Stimulated activated CD8-positive, alpha-beta memory T cell treated with anti-CD3 and anti-CD28 coated beads, Interleukin-12 subunit alpha, Interleukin-12 subunit beta, amount 100 ng/mL, for 1 hour (primary cell): ENCODE data around the gene CHKA.
"Not testable (repeated sequence)": the region's sequence is repeated elsewhere in the genome, so short reads cannot be mapped to it uniquely, and the experiment has no call there.

Experiments used
- DNase-seq: peaks from one replicate; pipeline ENCODE4 v3.0.0-alpha.2; 2020; ENCODE audit warnings: low read depth

CHKA gene

GRCh38 chr11:68115285-68115684 lies 5.9 kb downstream of the CHKA start:
- DNase-seq, result no peak

- no peak for DNase-seq
These were observed 7.2 kb downstream of the CHKA start for GRCh38 chr11:68113986-68114385.

- DNase-seq, result no peak
These were observed 13.5 kb downstream of the CHKA start for GRCh38 chr11:68107689-68108088.

GRCh38 chr11:68106165-68106940 lies 14.8 kb downstream of the CHKA start:
- no peak for DNase-seq

GRCh38 chr11:68099474-68100405 lies 21.4 kb downstream of the CHKA start:
- no peak for DNase-seq

- DNase-seq, result no peak
These were observed 22.1 kb downstream of the CHKA start for GRCh38 chr11:68099057-68099456.

GRCh38 chr11:68096962-68097361 lies 24.2 kb downstream of the CHKA start:
- DNase-seq, result no peak

- no peak for DNase-seq
These were observed 27.6 kb downstream of the CHKA start for GRCh38 chr11:68093565-68093964.

- not testable (repeated sequence) for DNase-seq
These were observed 28.2 kb downstream of the CHKA start for GRCh38 chr11:68092946-68093345.

GRCh38 chr11:68092411-68092810 lies 28.8 kb downstream of the CHKA start:
- DNase-seq, result no peak

- no peak for DNase-seq
These were observed 30.5 kb downstream of the CHKA start for GRCh38 chr11:68090706-68091105.

- no peak for DNase-seq
These were observed 30.9 kb downstream of the CHKA start for GRCh38 chr11:68090287-68090686.

GRCh38 chr11:68089679-68090078 lies 31.5 kb downstream of the CHKA start:
- DNase-seq, result no peak

GRCh38 chr11:68083517-68083916 lies 37.7 kb downstream of the CHKA start:
- no peak for DNase-seq

GRCh38 chr11:68082481-68082880 lies 38.7 kb downstream of the CHKA start:
- DNase-seq, result no peak

GRCh38 chr11:68081691-68082090 lies 39.5 kb downstream of the CHKA start:
- no peak for DNase-seq

- DNase-seq, result no peak
These were observed 40.3 kb downstream of the CHKA start for GRCh38 chr11:68080860-68081259.

- no peak for DNase-seq
These were observed 43.3 kb downstream of the CHKA start for GRCh38 chr11:68077617-68078582.

GRCh38 chr11:68076371-68077042 lies 44.7 kb downstream of the CHKA start:
- no peak for DNase-seq

GRCh38 chr11:68074584-68075352 lies 46.4 kb downstream of the CHKA start:
- DNase-seq, result no peak
